Stimulated activated CD4-positive, alpha-beta T cell treated with anti-CD3 and anti-CD28 coated beads, Interleukin-15, amount 100 ng/mL, for 24 hours (primary cell): ENCODE results near the gene WRAP73.
"Not testable (repeated sequence)": the region's sequence is repeated elsewhere in the genome, so short reads cannot be mapped to it uniquely, and the experiment has no call there.

ENCODE experiments used
- DNase-seq: peaks from one replicate; pipeline ENCODE4 v3.0.0-alpha.2; 2020

Gene WRAP73

GRCh38 chr1:3629561-3630160 is 20.2 kb downstream of the WRAP73 start:
- DNase-seq = no peak

GRCh38 chr1:3628445-3628844 is 21.5 kb downstream of the WRAP73 start:
- no peak for DNase-seq

- DNase-seq = no peak
Observed at GRCh38 chr1:3627515-3628253, 22.2 kb downstream of the WRAP73 start.

GRCh38 chr1:3626025-3626424 is 23.9 kb downstream of the WRAP73 start:
- DNase-seq = no peak

- peak; percentile 29 for DNase-seq
Observed at GRCh38 chr1:3625151-3625907, 24.6 kb downstream of the WRAP73 start.

GRCh38 chr1:3624200-3625136 is 25.4 kb downstream of the WRAP73 start, which contains the start of gene TPRG1L:
TSS of gene TPRG1L (plus strand) at chr1:3625015. CDS start at chr1:3625073, 58 bp downstream.
- DNase-seq = peak; percentile 98

GRCh38 chr1:3623441-3624199 is 26.3 kb downstream of the WRAP73 start:
- DNase-seq = no peak

- not testable (repeated sequence) for DNase-seq
Observed at GRCh38 chr1:3622102-3622501, 27.8 kb downstream of the WRAP73 start.

GRCh38 chr1:3621151-3621671 is 28.7 kb downstream of the WRAP73 start:
- DNase-seq = not testable (repeated sequence)

- no peak for DNase-seq
Observed at GRCh38 chr1:3620708-3621107, 29.2 kb downstream of the WRAP73 start.

- peak; percentile 79 for DNase-seq
Observed at GRCh38 chr1:3618881-3619671, 30.8 kb downstream of the WRAP73 start.

- DNase-seq = no peak
Observed at GRCh38 chr1:3618531-3618880, 31.4 kb downstream of the WRAP73 start.

- DNase-seq = no peak
Observed at GRCh38 chr1:3617806-3618345, 32.0 kb downstream of the WRAP73 start.

GRCh38 chr1:3616861-3617260 is 33.0 kb downstream of the WRAP73 start:
- DNase-seq = no peak

GRCh38 chr1:3614755-3615742 is 34.9 kb downstream of the WRAP73 start:
- no peak for DNase-seq

- DNase-seq = no peak
Observed at GRCh38 chr1:3612123-3612522, 37.8 kb downstream of the WRAP73 start.

GRCh38 chr1:3611170-3612019 is 38.5 kb downstream of the WRAP73 start, which contains the start of gene MEGF6:
TSS of gene MEGF6 (minus strand) at chr1:3611508. CDS start at chr1:3611268, 240 bp downstream.
- peak; percentile 82 for DNase-seq

- DNase-seq = no peak
Observed at GRCh38 chr1:3610527-3611169, 39.3 kb downstream of the WRAP73 start.
